Measurements from ENCODE around the gene DPYD. TPM values are rescaled to one million over a fixed set of nuclear protein-coding genes. Genes with fewer than 3 reads are reported as not detected.

The DPYD gene
- total and polyA plus RNA-seq, 2 donors from 2014 or later, result 4.9 to 41.6 TPM

GRCh38 chr1:97538113-97538512 is 382.7 kb downstream of the DPYD start:
- DNase-seq (no peak), FAIRE-seq (no peak)

GRCh38 chr1:97533358-97533757 is 387.5 kb downstream of the DPYD start:
- intact Hi-C loops (cut with DNase I), result no loop called here
- Histone ChIP-seq H3K4me1 (ENCODE audit: control insufficient read depth in 2 of 3, insufficient read depth in 2 of 3, low read depth in 1 of 3, low read length in 3 of 3) (no peaks in the 10 kb centered on the region), H3K9me3 (ENCODE audit: control insufficient read depth in 2 of 3, insufficient read depth in 1 of 3, low read length in 3 of 3) (no peaks in the 10 kb centered on the region), H3K4me3 (ENCODE audit: low read length in 3 of 3) (no peak overlapping the region), H3K27me3 (ENCODE audit: control insufficient read depth, insufficient read depth, low read length) (no peaks in the 10 kb centered on the region), H3K27ac (ENCODE audit: low read depth in 2 of 2, low read length in 2 of 2) (no peak overlapping the region), H3K36me3 (ENCODE audit: control insufficient read depth in 2 of 3, insufficient read depth in 3 of 3, low read length in 3 of 3) (no peaks in the 10 kb centered on the region), H3K9ac (ENCODE audit: low read length in 3 of 3) (no peak overlapping the region)
- FAIRE-seq (no peak), DNase-seq (no peak)
- TF ChIP-seq CTCF (IDR thresholded peaks at IDR 0.05; ENCODE audit: borderline replicate concordance, extremely low read depth, insufficient read depth), result no peak

More at GRCh38 chr1:97538113-97538512, 382.7 kb downstream of the DPYD start:
- intact Hi-C loops (cut with DNase I), result no loop called here
- Histone ChIP-seq H3K27me3 (ENCODE audit: control insufficient read depth, insufficient read depth, low read length) (no peaks in the 10 kb centered on the region), H3K4me1 (ENCODE audit: control insufficient read depth in 2 of 3, insufficient read depth in 2 of 3, low read depth in 1 of 3, low read length in 3 of 3) (no peaks in the 10 kb centered on the region), H3K27ac (ENCODE audit: low read depth in 2 of 2, low read length in 2 of 2) (no peak overlapping the region), H3K36me3 (ENCODE audit: control insufficient read depth in 2 of 3, insufficient read depth in 3 of 3, low read length in 3 of 3) (no peaks in the 10 kb centered on the region), H3K9ac (ENCODE audit: low read length in 3 of 3) (no peak overlapping the region), H3K9me3 (ENCODE audit: control insufficient read depth in 2 of 3, insufficient read depth in 1 of 3, low read length in 3 of 3) (no peaks in the 10 kb centered on the region), H3K4me3 (ENCODE audit: low read length in 3 of 3) (no peak overlapping the region)
- no peak for TF ChIP-seq CTCF (IDR thresholded peaks at IDR 0.05; ENCODE audit: borderline replicate concordance, extremely low read depth, insufficient read depth)

GRCh38 chr1:97529600-97529999 is 391.2 kb downstream of the DPYD start:
- Histone ChIP-seq H3K36me3 (ENCODE audit: control insufficient read depth in 2 of 3, insufficient read depth in 3 of 3, low read length in 3 of 3) (no peaks in the 10 kb centered on the region), H3K4me3 (ENCODE audit: low read length in 3 of 3) (no peak overlapping the region), H3K27me3 (ENCODE audit: control insufficient read depth, insufficient read depth, low read length) (no peaks in the 10 kb centered on the region), H3K9me3 (ENCODE audit: control insufficient read depth in 2 of 3, insufficient read depth in 1 of 3, low read length in 3 of 3) (no peaks in the 10 kb centered on the region), H3K4me1 (ENCODE audit: control insufficient read depth in 2 of 3, insufficient read depth in 2 of 3, low read depth in 1 of 3, low read length in 3 of 3) (no peaks in the 10 kb centered on the region), H3K9ac (ENCODE audit: low read length in 3 of 3) (no peak overlapping the region), H3K27ac (ENCODE audit: low read depth in 2 of 2, low read length in 2 of 2) (no peak overlapping the region)
- DNase-seq (no peak), FAIRE-seq (no peak)
- intact Hi-C loops (cut with DNase I), result no loop called here
- TF ChIP-seq CTCF (IDR thresholded peaks at IDR 0.05; ENCODE audit: borderline replicate concordance, extremely low read depth, insufficient read depth), result no peak

GRCh38 chr1:97524211-97524610 is 396.6 kb downstream of the DPYD start:
- DNase-seq, result no peak
- Histone ChIP-seq H3K27me3 (ENCODE audit: control insufficient read depth, insufficient read depth, low read length) (no peaks in the 10 kb centered on the region), H3K9ac (ENCODE audit: low read length in 3 of 3) (no peak overlapping the region), H3K9me3 (ENCODE audit: control insufficient read depth in 2 of 3, insufficient read depth in 1 of 3, low read length in 3 of 3) (no peaks in the 10 kb centered on the region), H3K36me3 (ENCODE audit: control insufficient read depth in 2 of 3, insufficient read depth in 3 of 3, low read length in 3 of 3) (no peaks in the 10 kb centered on the region), H3K4me3 (ENCODE audit: low read length in 3 of 3) (no peak overlapping the region), H3K4me1 (ENCODE audit: control insufficient read depth in 2 of 3, insufficient read depth in 2 of 3, low read depth in 1 of 3, low read length in 3 of 3) (no peaks in the 10 kb centered on the region), H3K27ac (ENCODE audit: low read depth in 2 of 2, low read length in 2 of 2) (no peak overlapping the region)
- no peak for TF ChIP-seq CTCF (IDR thresholded peaks at IDR 0.05; ENCODE audit: borderline replicate concordance, extremely low read depth, insufficient read depth)
- FAIRE-seq, result no peak
- intact Hi-C loops (cut with DNase I), result no loop called here

All from kidney (tissue), 14 donors.